Measurements from ENCODE around the gene TMPRSS2. TPM values are rescaled to one million over a fixed set of nuclear protein-coding genes. Genes with fewer than 3 reads are reported as not detected.

Gene TMPRSS2
- total and polyA plus RNA-seq, 2 donors (not counting 3 experiments of a cell fraction or from before 2014, with no cell fraction given), result not detected

- Histone ChIP-seq H4K20me1 (replicated peaks; ENCODE audit: control insufficient read depth, extremely low read depth, insufficient read depth, low read length) (no peaks in the 10 kb centered on the region), H3K9me1 (replicated peaks; ENCODE audit: control insufficient read depth, extremely low read depth, insufficient read depth, low read length) (no peaks in the 10 kb centered on the region), H3K36me3 (ENCODE audit: control insufficient read depth in 2 of 2, extremely low read depth in 1 of 2, insufficient read depth in 2 of 2, low read length in 2 of 2) (no peaks in the 10 kb centered on the region), H3K9me3 (replicated peaks; ENCODE audit: control insufficient read depth, insufficient read depth, low read length) (no peaks in the 10 kb centered on the region), H3K27ac (ENCODE audit: insufficient read depth, low read depth, low read length) (peak overlapping the region; percentile 27), H3K27me3 (ENCODE audit: control insufficient read depth in 2 of 2, insufficient read depth in 2 of 2, low read length in 2 of 2) (no peaks in the 10 kb centered on the region), H3K4me1 (ENCODE audit: control insufficient read depth, extremely low read depth, insufficient read depth, low read length) (no peaks in the 10 kb centered on the region), H2AFZ (ENCODE audit: low read depth, low read length) (peak overlapping the region; percentile 71), H3K4me2 (ENCODE audit: insufficient read depth, low read length) (peak overlapping the region; percentile 72), H3K79me2 (ENCODE audit: control insufficient read depth, insufficient read depth, low read length) (no peaks in the 10 kb centered on the region), H3K4me3 (replicated peaks in 1 of 3; ENCODE audit: insufficient read depth in 1 of 3, low read depth in 1 of 3, low read length in 3 of 3) (peak overlapping the region; percentile 37 to 82 (median 39)), H3K9ac (replicated peaks; ENCODE audit: extremely low read depth, insufficient read depth, low read length) (peak overlapping the region; percentile 66)
- dilution Hi-C loops (cut with MboI; ENCODE audit: extremely low pct_ligation_motif_present, low sequenced_read_pairs), result no loop called here
- ChIA-PET CTCF (no interaction called here), POLR2A (no interaction called here)
- DNase-seq (ENCODE audit: low read depth, low spot score) (peak; percentile 91), FAIRE-seq (peak; percentile 93)
- TF ChIP-seq CTCF (IDR thresholded peaks at IDR 0.05; ENCODE audit: extremely low read depth in 1 of 2, insufficient read depth in 1 of 2, low read depth in 1 of 2, low read length in 2 of 2) (no peak), GATA2 (IDR thresholded peaks at IDR 0.05; ENCODE audit: insufficient read depth, insufficient read length, low read depth, low read length) (no peak), MYC (IDR thresholded peaks at IDR 0.05; ENCODE audit: low read depth, low read length) (no peak), FOS (IDR thresholded peaks at IDR 0.05; ENCODE audit: borderline replicate concordance, insufficient read depth, low read length) (no peak), POLR2AphosphoS5 (IDR thresholded peaks at IDR 0.05; ENCODE audit: insufficient read depth, low read depth, low read length) (no peak), JUN (IDR thresholded peaks at IDR 0.05; ENCODE audit: borderline replicate concordance, insufficient read depth, insufficient read length, low read depth) (no peak), EZH2 (IDR thresholded peaks at IDR 0.05; ENCODE audit: borderline replicate concordance, low read depth, low read length, severe bottlenecking) (no peak), MAX (IDR thresholded peaks at IDR 0.05; ENCODE audit: insufficient read depth, insufficient read length) (no peak)
- intact Hi-C loops (cut with micrococcal nuclease), result loop anchor here (5.0 kb wide), 1 partner anchor 253 kb away; the partner anchor contains the start of gene BACE2
- TSS peak; percentile 72 for BruUV-seq (replicated peaks)
Measured at GRCh38 chr21:41419921-41420862, 87.8 kb downstream of the TMPRSS2 start.

Measured in endothelial cell of umbilical vein (primary cell).